ENCODE measurements around the gene ASIC4. TPM values are rescaled to one million over a fixed set of nuclear protein-coding genes. Genes with fewer than 3 reads are reported as not detected.

Gene ASIC4
- total and polyA plus RNA-seq, 2 of the 4 experiments (the other 2 are of a cell fraction): 0.10 TPM; not detected in 1

DNA sequence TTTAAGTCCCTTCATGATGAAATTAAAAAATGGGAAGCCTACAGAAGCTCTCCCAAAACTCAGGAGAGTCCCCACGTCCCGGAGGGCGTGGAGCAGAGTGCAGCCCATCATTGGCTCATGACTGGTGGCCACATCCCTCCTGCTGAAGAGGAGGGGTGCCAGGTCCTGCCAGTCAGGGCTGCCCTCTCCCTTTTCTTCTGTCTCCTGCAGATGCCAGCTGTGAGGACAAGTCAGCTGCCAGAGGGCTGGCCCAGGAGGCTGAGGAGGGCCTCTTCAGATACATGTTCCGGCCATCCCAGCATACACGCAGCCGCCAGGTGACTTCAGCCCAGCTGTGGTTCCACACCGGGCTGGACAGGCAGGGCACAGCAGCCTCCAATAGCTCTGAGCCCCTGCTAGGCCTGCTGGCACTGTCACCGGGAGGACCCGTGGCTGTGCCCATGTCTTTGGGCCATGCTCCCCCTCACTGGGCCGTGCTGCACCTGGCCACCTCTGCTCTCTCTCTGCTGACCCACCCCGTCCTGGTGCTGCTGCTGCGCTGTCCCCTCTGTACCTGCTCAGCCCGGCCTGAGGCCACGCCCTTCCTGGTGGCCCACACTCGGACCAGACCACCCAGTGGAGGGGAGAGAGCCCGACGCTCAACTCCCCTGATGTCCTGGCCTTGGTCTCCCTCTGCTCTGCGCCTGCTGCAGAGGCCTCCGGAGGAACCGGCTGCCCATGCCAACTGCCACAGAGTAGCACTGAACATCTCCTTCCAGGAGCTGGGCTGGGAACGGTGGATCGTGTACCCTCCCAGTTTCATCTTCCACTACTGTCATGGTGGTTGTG lies 60.4 kb downstream of the ASIC4 start:
- Histone ChIP-seq H3K27me3 (ENCODE audit: control insufficient read depth, insufficient read depth, low read length) (peaks cover 14% of the 10 kb centered on the region), H4K91ac (ENCODE audit: insufficient read depth, low read depth, low read length) (no peak overlapping the region), H3K56ac (ENCODE audit: extremely low read depth, insufficient read depth, low read length) (no peak overlapping the region), H3K23ac (ENCODE audit: low read depth, low read length) (no peak overlapping the region), H2BK15ac (ENCODE audit: low read depth, low read length) (no peak overlapping the region), H3K4me3 (ENCODE audit: insufficient read depth, low read depth, low read length) (no peak overlapping the region), H3K4ac (ENCODE audit: low read depth, low read length) (no peak overlapping the region), H2BK5ac (ENCODE audit: low read depth, low read length, poor library complexity, severe bottlenecking) (no peak overlapping the region), H2BK120ac (ENCODE audit: low read depth, low read length) (no peak overlapping the region), H3K27ac (ENCODE audit: insufficient read depth, low read length) (no peak overlapping the region), H3K18ac (ENCODE audit: low read depth, low read length) (no peak overlapping the region), H4K5ac (ENCODE audit: low read depth, low read length) (no peak overlapping the region), H2AK5ac (ENCODE audit: low read depth, low read length) (no peak overlapping the region), H4K8ac (ENCODE audit: low read depth in 2 of 2, low read length in 2 of 2) (no peak overlapping the region), H3K14ac (replicated peaks; ENCODE audit: low read depth, low read length) (no peak overlapping the region), H3K36me3 (ENCODE audit: control insufficient read depth, insufficient read depth, low read length) (peaks cover 2% of the 10 kb centered on the region; the same call in 1 of the 2 replicates), H3K79me1 (ENCODE audit: low read depth in 1 of 2, low read length in 2 of 2) (peaks cover 7 to 8% of the 10 kb centered on the region in 2 experiments), H2AK9ac (replicated peaks; ENCODE audit: low read depth, low read length, poor library complexity) (no peak overlapping the region), H2BK20ac (ENCODE audit: low read depth, low read length) (no peak overlapping the region), H3K4me2 (ENCODE audit: low read depth, low read length) (no peak overlapping the region), H3K9ac (ENCODE audit: low read depth, low read length) (no peak overlapping the region), H3K9me1 (ENCODE audit: insufficient read depth, low read length) (peaks cover 2% of the 10 kb centered on the region; the same call in 1 of the 2 replicates), H2AFZ (replicated peaks; ENCODE audit: low read length, poor library complexity) (no peak overlapping the region), H3K9me3 (ENCODE audit: control insufficient read depth, insufficient read depth, low read length) (no peaks in the 10 kb centered on the region), H3K4me1 (ENCODE audit: control insufficient read depth, insufficient read depth, low read length) (peaks cover 18% of the 10 kb centered on the region), H4K20me1 (ENCODE audit: insufficient read depth, low read length) (no peaks in the 10 kb centered on the region)
- no TSS peak for BruUV-seq (replicated peaks)
- POLR2A ChIA-PET (ENCODE audit: unreplicated experiment): no interaction called here
- WGBS, 2 experiments (ENCODE audit: extremely low coverage in 2 of 2, insufficient read length in 1 of 2): 73% methylated on average over 14 of the region's 22 CpGs; no CpG with 5 or more reads in 1 of the 2 experiments
- dilution Hi-C loops (cut with HindIII; ENCODE audit: low sequenced_read_pairs, unreplicated experiment): no loop called here
- in situ Hi-C loops (cut with MboI; ENCODE audit: low sequenced_read_pairs): no loop called here
- intact Hi-C loops (cut with micrococcal nuclease): no loop called here
- CTCF ChIA-PET: no interaction called here
- TF ChIP-seq RAD21 (IDR thresholded peaks at IDR 0.05; ENCODE audit: low read length) (no peak), RCOR1 (IDR thresholded peaks at IDR 0.05; ENCODE audit: insufficient replicate concordance, low read length) (no peak), CEBPB (IDR thresholded peaks at IDR 0.05; ENCODE audit: low read depth, low read length) (no peak)
- TF ChIP-seq, protein P1, sequence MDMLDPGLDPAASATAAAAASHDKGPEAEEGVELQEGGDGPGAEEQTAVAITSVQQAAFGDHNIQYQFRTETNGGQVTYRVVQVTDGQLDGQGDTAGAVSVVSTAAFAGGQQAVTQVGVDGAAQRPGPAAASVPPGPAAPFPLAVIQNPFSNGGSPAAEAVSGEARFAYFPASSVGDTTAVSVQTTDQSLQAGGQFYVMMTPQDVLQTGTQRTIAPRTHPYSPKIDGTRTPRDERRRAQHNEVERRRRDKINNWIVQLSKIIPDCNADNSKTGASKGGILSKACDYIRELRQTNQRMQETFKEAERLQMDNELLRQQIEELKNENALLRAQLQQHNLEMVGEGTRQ (IDR thresholded peaks at IDR 0.05; ENCODE audit: low read depth, low read length): no peak
- TF ChIP-seq, protein P2, sequence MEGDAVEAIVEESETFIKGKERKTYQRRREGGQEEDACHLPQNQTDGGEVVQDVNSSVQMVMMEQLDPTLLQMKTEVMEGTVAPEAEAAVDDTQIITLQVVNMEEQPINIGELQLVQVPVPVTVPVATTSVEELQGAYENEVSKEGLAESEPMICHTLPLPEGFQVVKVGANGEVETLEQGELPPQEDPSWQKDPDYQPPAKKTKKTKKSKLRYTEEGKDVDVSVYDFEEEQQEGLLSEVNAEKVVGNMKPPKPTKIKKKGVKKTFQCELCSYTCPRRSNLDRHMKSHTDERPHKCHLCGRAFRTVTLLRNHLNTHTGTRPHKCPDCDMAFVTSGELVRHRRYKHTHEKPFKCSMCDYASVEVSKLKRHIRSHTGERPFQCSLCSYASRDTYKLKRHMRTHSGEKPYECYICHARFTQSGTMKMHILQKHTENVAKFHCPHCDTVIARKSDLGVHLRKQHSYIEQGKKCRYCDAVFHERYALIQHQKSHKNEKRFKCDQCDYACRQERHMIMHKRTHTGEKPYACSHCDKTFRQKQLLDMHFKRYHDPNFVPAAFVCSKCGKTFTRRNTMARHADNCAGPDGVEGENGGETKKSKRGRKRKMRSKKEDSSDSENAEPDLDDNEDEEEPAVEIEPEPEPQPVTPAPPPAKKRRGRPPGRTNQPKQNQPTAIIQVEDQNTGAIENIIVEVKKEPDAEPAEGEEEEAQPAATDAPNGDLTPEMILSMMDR (conservative IDR thresholded peaks at IDR 0.05; ENCODE audit: low read depth, low read length): no peak
- ATAC-seq (ENCODE audit: low read depth) (no peak), DNase-seq (no peak)
